GM12891 (cell line): ENCODE data around the gene HMGCS2.

Experiments used
- DNase-seq: peaks from one replicate; pipeline ENCODE4 v3.0.0; 2011; ENCODE audit warnings: low spot score; ENCODE audit not compliant: insufficient read length
- FAIRE-seq: peaks from 2 replicates; lab custom pipeline; 2011; peaks lifted over from hg19 to GRCh38; lab: Jason Lieb, UNC
- PAX5 ChIP-seq: IDR thresholded peaks from 2 replicates; pipeline ENCODE4 v1.6.1; 2011; ENCODE audit warnings: low read length, moderate library complexity, mild to moderate bottlenecking; ENCODE audit not compliant: insufficient read depth, severe bottlenecking
- POLR2A ChIP-seq: IDR thresholded peaks from 2 replicates; pipeline ENCODE4 v1.6.1; 2011; ENCODE audit warnings: low read depth, low read length, control low read depth
- POLR2AphosphoS5 ChIP-seq: IDR thresholded peaks from 2 replicates; pipeline ENCODE4 v1.6.1; 2011; ENCODE audit warnings: low read depth, low read length, control low read depth
- POU2F2 ChIP-seq: IDR thresholded peaks from 2 replicates; pipeline ENCODE4 v1.6.1; 2011; ENCODE audit warnings: low read depth, mild to moderate bottlenecking, control low read depth, low read length, moderate library complexity
- SPI1 ChIP-seq: IDR thresholded peaks from 2 replicates; pipeline ENCODE4 v1.6.1; 2011; ENCODE audit warnings: low read depth, low read length, control low read depth
- TAF1 ChIP-seq: IDR thresholded peaks from 2 replicates; pipeline ENCODE4 v1.6.1; 2011; ENCODE audit warnings: low read depth, low read length, control low read depth

HMGCS2 gene

GRCh38 chr1:119743308-119743707 is 25.4 kb downstream of the HMGCS2 start:
- TF ChIP-seq POLR2AphosphoS5: no peak
- TF ChIP-seq PAX5: no peak
- no peak for TF ChIP-seq TAF1
- TF ChIP-seq POLR2A: no peak
- TF ChIP-seq SPI1: no peak
- no peak for TF ChIP-seq POU2F2
- DNase-seq: no peak
- no peak for FAIRE-seq

GRCh38 chr1:119742677-119743076 is 26.0 kb downstream of the HMGCS2 start:
- TF ChIP-seq POLR2AphosphoS5: no peak
- no peak for TF ChIP-seq POLR2A
- no peak for TF ChIP-seq SPI1
- TF ChIP-seq TAF1: no peak
- no peak for TF ChIP-seq POU2F2
- no peak for TF ChIP-seq PAX5
- no peak for FAIRE-seq
- DNase-seq: no peak

GRCh38 chr1:119742202-119742601 is 26.5 kb downstream of the HMGCS2 start:
- TF ChIP-seq PAX5 (no peak), POLR2AphosphoS5 (no peak), SPI1 (no peak), POLR2A (no peak), TAF1 (no peak), POU2F2 (no peak)
- no peak for FAIRE-seq
- no peak for DNase-seq

GRCh38 chr1:119740896-119741780 is 27.6 kb downstream of the HMGCS2 start:
- no peak for DNase-seq
- FAIRE-seq: no peak
- TF ChIP-seq POLR2A (no peak), PAX5 (no peak), SPI1 (no peak), POLR2AphosphoS5 (no peak), TAF1 (no peak), POU2F2 (no peak)

- TF ChIP-seq POLR2A (no peak), POLR2AphosphoS5 (no peak), TAF1 (no peak), SPI1 (no peak), PAX5 (no peak), POU2F2 (no peak)
- FAIRE-seq (no peak), DNase-seq (no peak)
Observed at GRCh38 chr1:119740261-119740660, 28.4 kb downstream of the HMGCS2 start.

GRCh38 chr1:119739150-119739549 is 29.6 kb downstream of the HMGCS2 start:
- FAIRE-seq: no peak
- TF ChIP-seq POU2F2 (no peak), TAF1 (no peak), SPI1 (no peak)
- DNase-seq: no peak

- no peak for FAIRE-seq
- TF ChIP-seq POU2F2 (no peak), POLR2AphosphoS5 (no peak), SPI1 (no peak), POLR2A (no peak), PAX5 (no peak), TAF1 (no peak)
- DNase-seq: no peak
Observed at GRCh38 chr1:119738100-119738720, 30.5 kb downstream of the HMGCS2 start.

- TF ChIP-seq SPI1: no peak
- TF ChIP-seq POLR2A: no peak
- no peak for DNase-seq
- FAIRE-seq: no peak
Observed at GRCh38 chr1:119737040-119737682, 31.5 kb downstream of the HMGCS2 start.

- FAIRE-seq (no peak), DNase-seq (no peak)
- no peak for TF ChIP-seq TAF1
- TF ChIP-seq POU2F2: no peak
Observed at GRCh38 chr1:119736649-119737039, 32.1 kb downstream of the HMGCS2 start.
